Measurements from ENCODE around the gene DIPK2B. TPM values are rescaled to one million over a fixed set of nuclear protein-coding genes. Genes with fewer than 3 reads are reported as not detected.

DIPK2B gene
- total RNA-seq, 1 experiment from 2014 or later: not detected

GRCh38 chrX:45240301-45240700 is 39.6 kb upstream of the DIPK2B start:
- no peaks in the 10 kb centered on the region for H3K23me2 ChIP-seq (ENCODE audit: insufficient read length, low read depth, low read length, poor library complexity, severe bottlenecking)
- WGBS (ENCODE audit: extremely low coverage, insufficient read length, low lambda C conversion rate): no CpG with 5 or more reads among the region's 4 CpGs
- Mint-ChIP-seq H3K4me1 (no peaks in the 10 kb centered on the region), H3K36me3 (ENCODE audit: insufficient read depth in 1 of 3, low read depth in 3 of 3) (peaks cover 0 to 2% (median 0%) of the 10 kb centered on the region in 3 experiments; a peak in 2 of 7 replicates), H3K4me3 (no peak overlapping the region), H3K9me3 (peaks cover 68 to 75% of the 10 kb centered on the region in 2 experiments), H3K27me3 (ENCODE audit: low read depth) (no peaks in the 10 kb centered on the region; the same call in none of the 2 replicates), H3K27ac (no peak overlapping the region)
- no peaks in the 10 kb centered on the region for H3K27me3 ChIP-seq (ENCODE audit: insufficient read depth, low read length)
- no peak overlapping the region for H3K23ac ChIP-seq (ENCODE audit: insufficient read length, low read depth, low read length)
- no peaks in the 10 kb centered on the region for H3K79me1 ChIP-seq (ENCODE audit: insufficient read depth, low read depth, low read length, poor library complexity, severe bottlenecking)
- no peak overlapping the region for H3K18ac ChIP-seq (ENCODE audit: insufficient read length, low read depth, low read length)
- H3K4me2 ChIP-seq (ENCODE audit: insufficient read depth, insufficient read length, low read length): no peak overlapping the region
- no peak overlapping the region for H3K56ac ChIP-seq (ENCODE audit: insufficient read length, low read depth, low read length)
- H3K9ac ChIP-seq (ENCODE audit: extremely low read depth, insufficient read length, low read length): no peak overlapping the region
- H2AFZ ChIP-seq (ENCODE audit: low read length): no peak overlapping the region
- H4K5ac ChIP-seq (ENCODE audit: insufficient read length, low read depth, low read length): no peak overlapping the region
- H3K27ac ChIP-seq (ENCODE audit: insufficient read length, low read depth, low read length): no peak overlapping the region
- H4K20me1 ChIP-seq (ENCODE audit: control insufficient read depth, insufficient read depth, insufficient read length): no peaks in the 10 kb centered on the region
- no peak overlapping the region for H3T11ph ChIP-seq (ENCODE audit: low read length)
- no peak overlapping the region for H3K4ac ChIP-seq (ENCODE audit: low read depth, low read length)
- H2AK5ac ChIP-seq (ENCODE audit: insufficient read length, low read length): no peak overlapping the region
- no peak overlapping the region for H3K14ac ChIP-seq (ENCODE audit: insufficient read depth, low read length)
- H3K4me1 ChIP-seq (ENCODE audit: insufficient read depth, low read length): no peaks in the 10 kb centered on the region
- DNase-seq: no peak
- H2BK120ac ChIP-seq (ENCODE audit: low read depth, low read length, poor library complexity, severe bottlenecking): no peak overlapping the region
- no peak overlapping the region for H2BK12ac ChIP-seq (ENCODE audit: insufficient read length, low read depth, low read length)
- H3K79me2 ChIP-seq (ENCODE audit: insufficient read depth, low read length): no peaks in the 10 kb centered on the region
- peaks cover 17% of the 10 kb centered on the region for H3K9me3 ChIP-seq (ENCODE audit: control insufficient read depth, low read depth, low read length)
- H4K91ac ChIP-seq (ENCODE audit: insufficient read length, low read depth, low read length): no peak overlapping the region
- TF ChIP-seq, protein P1, sequence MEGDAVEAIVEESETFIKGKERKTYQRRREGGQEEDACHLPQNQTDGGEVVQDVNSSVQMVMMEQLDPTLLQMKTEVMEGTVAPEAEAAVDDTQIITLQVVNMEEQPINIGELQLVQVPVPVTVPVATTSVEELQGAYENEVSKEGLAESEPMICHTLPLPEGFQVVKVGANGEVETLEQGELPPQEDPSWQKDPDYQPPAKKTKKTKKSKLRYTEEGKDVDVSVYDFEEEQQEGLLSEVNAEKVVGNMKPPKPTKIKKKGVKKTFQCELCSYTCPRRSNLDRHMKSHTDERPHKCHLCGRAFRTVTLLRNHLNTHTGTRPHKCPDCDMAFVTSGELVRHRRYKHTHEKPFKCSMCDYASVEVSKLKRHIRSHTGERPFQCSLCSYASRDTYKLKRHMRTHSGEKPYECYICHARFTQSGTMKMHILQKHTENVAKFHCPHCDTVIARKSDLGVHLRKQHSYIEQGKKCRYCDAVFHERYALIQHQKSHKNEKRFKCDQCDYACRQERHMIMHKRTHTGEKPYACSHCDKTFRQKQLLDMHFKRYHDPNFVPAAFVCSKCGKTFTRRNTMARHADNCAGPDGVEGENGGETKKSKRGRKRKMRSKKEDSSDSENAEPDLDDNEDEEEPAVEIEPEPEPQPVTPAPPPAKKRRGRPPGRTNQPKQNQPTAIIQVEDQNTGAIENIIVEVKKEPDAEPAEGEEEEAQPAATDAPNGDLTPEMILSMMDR (conservative IDR thresholded peaks at IDR 0.05): no peak
- no peak overlapping the region for H4K8ac ChIP-seq (replicated peaks; ENCODE audit: insufficient read length, low read depth, low read length)
- no peak overlapping the region for H2BK20ac ChIP-seq (ENCODE audit: low read depth, low read length, poor library complexity, severe bottlenecking)
- H2BK15ac ChIP-seq (ENCODE audit: low read depth, low read length): no peak overlapping the region
- no peak overlapping the region for H2BK5ac ChIP-seq (ENCODE audit: insufficient read length, low read length)
